SK-N-SH treated with all-trans-retinoic acid at 6 μM for 48 hours (cell line): ENCODE data around the gene GALNT12.

Source experiments
- ATAC-seq: fragments of 200-7000 bp; cut with Tn5 transposase; 3 replicates; pipeline ENCODE4 v1.9.1; 2020; ENCODE audit warnings: mild to moderate bottlenecking, moderate library complexity
- ARNTL ChIP-seq: fragments of 450-650 bp; formaldehyde crosslinking; IDR thresholded peaks from 2 replicates; pipeline ENCODE4 v1.5.0; 2020; ENCODE audit warnings: low read depth, mild to moderate bottlenecking, moderate library complexity, borderline replicate concordance
- BACH2 ChIP-seq: fragments of 250-450 bp; sonication (Bioruptor Pico); IDR thresholded peaks from 2 replicates; pipeline ENCODE4 v1.9.0; 2021; ENCODE audit warnings: mild to moderate bottlenecking, borderline replicate concordance
- CREB5 ChIP-seq: fragments of 250-450 bp; sonication (Bioruptor Pico); IDR thresholded peaks from 2 replicates; pipeline ENCODE4 v1.5.1; 2020; ENCODE audit warnings: low read depth, mild to moderate bottlenecking, moderate library complexity
- CSDC2 ChIP-seq: fragments of 250-450 bp; sonication (Bioruptor Pico); IDR thresholded peaks from 2 replicates; pipeline ENCODE4 v1.5.0; 2020; ENCODE audit warnings: mild to moderate bottlenecking, moderate library complexity
- CSRNP3 ChIP-seq: fragments of 250-450 bp; sonication (Bioruptor Pico); IDR thresholded peaks from 2 replicates; pipeline ENCODE4 v1.5.1; 2021; ENCODE audit warnings: mild to moderate bottlenecking, moderate library complexity
- ESRRG ChIP-seq: fragments of 250-450 bp; sonication (Bioruptor Pico); IDR thresholded peaks from 2 replicates; pipeline ENCODE4 v1.6.1; 2021; ENCODE audit warnings: mild to moderate bottlenecking
- ISL1 ChIP-seq: fragments of 250-450 bp; sonication (Bioruptor Pico); IDR thresholded peaks from 2 replicates; pipeline ENCODE4 v2.1.2; 2022; ENCODE audit warnings: mild to moderate bottlenecking, moderate library complexity
- OSR1 ChIP-seq: fragments of 250-450 bp; sonication (Bioruptor Pico); IDR thresholded peaks from 2 replicates; pipeline ENCODE4 v1.8.0; 2022; ENCODE audit warnings: moderate library complexity, mild to moderate bottlenecking, inconsistent platforms
- PATZ1 ChIP-seq: fragments of 250-450 bp; sonication (Bioruptor Pico); IDR thresholded peaks from 2 replicates; pipeline ENCODE4 v1.8.0; 2020; ENCODE audit warnings: mild to moderate bottlenecking, moderate library complexity, borderline replicate concordance
- POU6F1 ChIP-seq: fragments of 250-450 bp; sonication (Bioruptor Pico); IDR thresholded peaks from 2 replicates; pipeline ENCODE4 v1.8.0; 2021; ENCODE audit warnings: low read depth, mild to moderate bottlenecking, moderate library complexity, borderline replicate concordance
- PPARA ChIP-seq: fragments of 250-450 bp; sonication (Bioruptor Pico); IDR thresholded peaks from 2 replicates; pipeline ENCODE4 v1.5.0; 2020; ENCODE audit warnings: mild to moderate bottlenecking, borderline replicate concordance
- RARB ChIP-seq: fragments of 250-450 bp; sonication (Bioruptor Pico); IDR thresholded peaks from 2 replicates; pipeline ENCODE4 v1.8.0; 2021; ENCODE audit warnings: mild to moderate bottlenecking, moderate library complexity
- SNAI2 ChIP-seq: fragments of 250-450 bp; sonication (Bioruptor Pico); IDR thresholded peaks from 2 replicates; pipeline ENCODE4 v1.5.0; 2020; ENCODE audit warnings: mild to moderate bottlenecking, moderate library complexity
- TCF4 ChIP-seq: fragments of 250-450 bp; sonication (Bioruptor Pico); IDR thresholded peaks from 2 replicates; pipeline ENCODE4 v1.8.0; 2021; ENCODE audit warnings: mild to moderate bottlenecking, moderate library complexity, borderline replicate concordance
- TOX ChIP-seq: fragments of 250-450 bp; sonication (Bioruptor Pico); IDR thresholded peaks from 2 replicates; pipeline ENCODE4 v1.8.0; 2021; ENCODE audit warnings: mild to moderate bottlenecking, moderate library complexity, borderline replicate concordance
- TSHZ2 ChIP-seq: fragments of 250-450 bp; sonication (Bioruptor Pico); IDR thresholded peaks from 2 replicates; pipeline ENCODE4 v1.5.0; 2020; ENCODE audit warnings: mild to moderate bottlenecking, moderate library complexity
- ZC3H10 ChIP-seq: fragments of 250-450 bp; sonication (Bioruptor Pico); IDR thresholded peaks from 2 replicates; pipeline ENCODE4 v1.5.1; 2021; ENCODE audit warnings: mild to moderate bottlenecking, moderate library complexity
- ZFP3 ChIP-seq: fragments of 250-450 bp; sonication (Bioruptor Pico); IDR thresholded peaks from 2 replicates; pipeline ENCODE4 v1.5.0; 2020; ENCODE audit warnings: mild to moderate bottlenecking, moderate library complexity
- ZNF565 ChIP-seq: fragments of 450-650 bp; formaldehyde crosslinking; conservative IDR thresholded peaks from 2 replicates; pipeline ENCODE4 v1.5.0; 2020; ENCODE audit warnings: low read depth, mild to moderate bottlenecking, moderate library complexity
- ZNF70 ChIP-seq: fragments of 450-650 bp; formaldehyde crosslinking; IDR thresholded peaks from 2 replicates; pipeline ENCODE4 v1.5.0; 2020; ENCODE audit warnings: mild to moderate bottlenecking, moderate library complexity

Gene GALNT12

GRCh38 chr9:98867103-98867428, 59.6 kb downstream of the GALNT12 start:
- TF ChIP-seq OSR1 (CRISPR knock-in tag) (no peak), CSDC2 (no peak), ESRRG (no peak)
- ATAC-seq: no peak

GRCh38 chr9:98867429-98868168, 60.1 kb downstream of the GALNT12 start:
- no peak for ATAC-seq
- TF ChIP-seq ZNF70: no peak
- no peak for TF ChIP-seq PATZ1 (CRISPR knock-in tag)
- TF ChIP-seq ZC3H10 (CRISPR knock-in tag): no peak
- no peak for TF ChIP-seq ESRRG
- no peak for TF ChIP-seq ZFP3 (CRISPR knock-in tag)
- TF ChIP-seq CREB5: no peak
- TF ChIP-seq OSR1 (CRISPR knock-in tag): no peak
- no peak for TF ChIP-seq PPARA (CRISPR knock-in tag)
- TF ChIP-seq SNAI2 (CRISPR knock-in tag): no peak
- no peak for TF ChIP-seq CSRNP3 (CRISPR knock-in tag)
- TF ChIP-seq RARB (CRISPR knock-in tag): no peak
- TF ChIP-seq POU6F1 (CRISPR knock-in tag): no peak
- no peak for TF ChIP-seq BACH2 (CRISPR knock-in tag)
- TF ChIP-seq TCF4 (CRISPR knock-in tag): no peak
- TF ChIP-seq ZNF565: no peak
- no peak for TF ChIP-seq ARNTL
- TF ChIP-seq ISL1 (CRISPR knock-in tag): no peak
- TF ChIP-seq TSHZ2 (CRISPR knock-in tag): no peak

GRCh38 chr9:98869078-98869745, 61.7 kb downstream of the GALNT12 start:
- no peak for TF ChIP-seq BACH2 (CRISPR knock-in tag)
- TF ChIP-seq TOX (CRISPR knock-in tag): no peak
- TF ChIP-seq PATZ1 (CRISPR knock-in tag): no peak
- TF ChIP-seq TSHZ2 (CRISPR knock-in tag): no peak
- no peak for TF ChIP-seq POU6F1 (CRISPR knock-in tag)
- TF ChIP-seq TCF4 (CRISPR knock-in tag): no peak
- ATAC-seq: no peak
